Endometrial microvascular endothelial cells (primary cell): ENCODE measurements around the gene RPS24. TPM values are rescaled to one million over a fixed set of nuclear protein-coding genes. Genes with fewer than 3 reads are reported as not detected.
"Not testable (repeated sequence)": the region's sequence is repeated elsewhere in the genome, so short reads cannot be mapped to it uniquely, and the experiment has no call there.

Source experiments
- in situ Hi-C: cut with HindIII; loops from 2 replicates; pipeline ENCODE4 v1.10.0; 2017; ENCODE audit warnings: low sequenced_read_pairs, low pct_unique_long_range_greater_than_20kb; ENCODE audit errors: inconsistent ontology term
- total RNA-seq: library from RNA; depleted of rRNA; stranded (reverse); fragments of >200 nt; gene quantifications from one replicate; pipeline ENCODE4 v1.2.3, GENCODE V29; 2015; ENCODE audit errors: inconsistent ontology term

The RPS24 gene
- total RNA-seq, 1 donor from 2014 or later = 1,858 TPM

- in situ Hi-C loops = loop anchor here (10.0 to 25.0 kb wide), 4 partner anchors 268 to 1200 kb away; no protein-coding TSS in a partner anchor
These were observed 11.0 kb downstream of the RPS24 start for GRCh38 chr10:78044699-78045098.

- in situ Hi-C loops = loop anchor here (10.0 to 25.0 kb wide), 4 partner anchors 267 to 1200 kb away; no protein-coding TSS in a partner anchor
These were observed 11.6 kb downstream of the RPS24 start for GRCh38 chr10:78045237-78045636.

- in situ Hi-C loops = loop anchor here (10.0 to 25.0 kb wide), 4 partner anchors 266 to 1199 kb away; no protein-coding TSS in a partner anchor
These were observed 12.2 kb downstream of the RPS24 start for GRCh38 chr10:78045856-78046255.

DNA sequence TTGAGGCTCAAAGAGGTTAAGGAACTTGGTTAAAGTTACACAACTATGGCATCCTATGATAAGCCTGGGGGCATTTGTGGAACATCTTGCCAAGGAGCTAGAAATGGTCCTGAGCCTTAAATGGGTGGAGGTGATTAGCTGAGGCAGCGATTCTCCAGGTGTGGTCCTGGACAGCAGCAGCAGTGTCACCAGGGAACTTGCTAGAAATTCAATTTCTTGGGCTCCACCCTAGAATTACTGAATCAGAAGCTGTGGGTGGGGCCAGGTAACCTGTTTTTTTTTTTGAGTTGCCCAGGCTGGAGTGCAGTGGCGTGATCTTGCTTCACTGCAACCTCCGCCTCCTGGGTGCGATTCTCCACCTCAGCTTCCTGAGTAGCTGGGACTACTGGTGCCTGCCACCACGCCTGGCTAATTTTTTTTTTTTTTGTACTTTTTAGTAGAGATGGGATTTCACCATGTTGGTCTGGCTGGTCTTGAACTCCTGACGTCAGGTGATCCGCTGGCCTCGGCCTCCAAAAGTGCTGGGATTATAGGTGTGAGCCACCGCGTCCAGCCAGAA lies 13.1 kb downstream of the RPS24 start:
- in situ Hi-C loops = loop anchor here (10.0 to 25.0 kb wide), 4 partner anchors 266 to 1198 kb away; no protein-coding TSS in a partner anchor

GRCh38 chr10:78047314-78047891 lies 13.7 kb downstream of the RPS24 start:
- in situ Hi-C loops = loop anchor here (10.0 to 25.0 kb wide), 4 partner anchors 265 to 1197 kb away; no protein-coding TSS in a partner anchor

DNA sequence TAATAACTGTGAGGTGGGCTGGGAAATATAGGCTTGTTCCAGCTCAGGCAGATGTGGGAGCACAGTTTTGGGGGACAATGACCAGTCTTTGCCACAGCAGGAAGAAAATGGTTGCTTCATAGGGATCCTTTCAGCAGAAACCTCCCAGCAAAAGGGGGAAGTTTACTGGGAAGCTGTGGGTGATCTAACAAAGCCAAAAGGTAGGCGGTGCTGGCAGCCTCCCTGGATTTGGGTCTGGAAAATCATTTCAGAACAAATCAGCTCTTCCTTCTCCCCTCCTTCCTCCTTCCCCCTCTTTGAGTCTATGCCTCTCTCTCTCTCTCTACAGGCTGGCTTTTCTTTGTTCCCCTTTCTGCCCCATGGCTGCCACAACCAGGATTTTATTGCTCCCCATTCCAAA lies 16.2 kb downstream of the RPS24 start:
- in situ Hi-C loops = loop anchor here (10.0 to 25.0 kb wide), 4 partner anchors 262 to 1195 kb away; no protein-coding TSS in a partner anchor

GRCh38 chr10:78053211-78053868 lies 19.7 kb downstream of the RPS24 start:
- in situ Hi-C loops = no loop called here

DNA sequence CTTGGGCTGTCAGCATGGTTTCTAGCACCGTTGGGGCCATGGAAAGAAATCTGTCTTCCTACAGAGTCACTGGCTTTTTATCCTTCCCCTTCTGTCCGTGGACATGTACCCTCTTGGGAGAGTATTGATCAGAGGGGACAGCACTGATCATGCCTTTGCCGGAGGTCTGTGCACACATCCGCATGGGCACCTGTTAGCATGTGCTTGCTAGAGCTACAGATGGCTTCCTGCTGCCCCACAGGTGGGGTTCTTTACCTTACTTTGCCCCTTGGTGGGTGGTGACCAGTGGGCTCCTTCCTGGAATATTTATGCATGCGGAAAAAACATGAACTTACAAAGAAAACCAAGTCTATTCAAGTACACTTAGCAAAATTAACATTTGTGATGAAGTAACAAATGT lies 24.9 kb downstream of the RPS24 start:
- in situ Hi-C loops = no loop called here

- in situ Hi-C loops = no loop called here
These were observed 26.4 kb downstream of the RPS24 start for GRCh38 chr10:78059906-78060702.

GRCh38 chr10:78062296-78062695 lies 28.6 kb downstream of the RPS24 start:
- in situ Hi-C loops = no loop called here

GRCh38 chr10:78063236-78063635 lies 29.6 kb downstream of the RPS24 start:
- in situ Hi-C loops = no loop called here

GRCh38 chr10:78064919-78065318 lies 31.3 kb downstream of the RPS24 start:
- in situ Hi-C loops = not testable (repeated sequence)

- in situ Hi-C loops = no loop called here
These were observed 31.9 kb downstream of the RPS24 start for GRCh38 chr10:78065611-78066010.

DNA sequence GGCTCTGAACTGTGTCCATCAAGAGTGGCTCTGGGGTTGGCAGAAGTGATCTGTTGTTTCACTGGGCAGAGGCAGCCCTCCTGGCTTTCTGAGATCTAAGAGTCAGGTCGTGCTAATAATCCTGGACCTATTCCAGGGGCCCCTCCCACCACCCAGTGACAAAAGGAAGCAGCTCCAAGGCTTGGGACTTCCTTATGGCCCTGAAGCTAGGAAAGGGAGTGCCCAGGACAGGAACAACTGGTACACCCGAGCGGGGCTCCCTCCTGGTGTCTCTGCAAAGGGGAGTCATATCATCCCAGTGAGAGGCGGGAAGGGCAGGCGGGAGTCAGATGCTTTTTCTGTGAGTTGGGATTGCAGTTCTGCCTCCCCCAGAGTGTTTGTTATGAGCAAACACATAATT lies 32.3 kb downstream of the RPS24 start:
- in situ Hi-C loops = no loop called here

DNA sequence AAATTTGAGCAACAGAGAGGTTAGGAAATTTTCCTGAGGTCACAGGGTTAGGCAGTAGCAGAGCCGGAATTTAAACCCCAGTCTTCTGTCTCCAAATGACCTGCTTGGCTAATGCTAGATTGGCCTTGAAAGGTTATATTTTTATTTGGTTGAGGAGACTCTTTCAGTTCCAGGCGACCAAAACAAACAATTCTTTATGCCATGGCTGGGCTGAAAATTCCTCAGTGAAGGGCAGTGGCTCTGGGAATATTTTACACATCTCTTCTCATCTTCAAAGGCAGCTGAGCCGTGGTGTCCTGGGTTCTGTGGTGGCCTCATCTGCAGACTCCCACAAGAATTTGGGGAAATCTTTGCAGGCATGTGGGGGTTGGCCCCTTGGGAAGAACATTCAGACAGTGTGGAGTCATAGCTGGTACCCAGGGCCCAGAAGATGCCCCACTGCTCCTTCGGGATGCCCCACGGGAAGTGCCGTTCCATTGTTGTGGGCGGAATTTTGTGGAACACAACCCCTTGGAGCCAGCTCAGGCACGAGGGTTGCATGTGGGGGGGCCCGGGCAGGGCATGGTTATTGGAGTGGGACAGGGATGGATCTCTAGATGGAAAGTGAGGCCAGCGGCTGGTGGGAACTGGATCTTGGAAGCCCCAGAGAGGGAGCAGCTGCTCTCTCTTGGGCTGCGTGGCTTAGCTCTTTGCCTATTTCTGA lies 33.2 kb downstream of the RPS24 start:
- in situ Hi-C loops = no loop called here

DNA sequence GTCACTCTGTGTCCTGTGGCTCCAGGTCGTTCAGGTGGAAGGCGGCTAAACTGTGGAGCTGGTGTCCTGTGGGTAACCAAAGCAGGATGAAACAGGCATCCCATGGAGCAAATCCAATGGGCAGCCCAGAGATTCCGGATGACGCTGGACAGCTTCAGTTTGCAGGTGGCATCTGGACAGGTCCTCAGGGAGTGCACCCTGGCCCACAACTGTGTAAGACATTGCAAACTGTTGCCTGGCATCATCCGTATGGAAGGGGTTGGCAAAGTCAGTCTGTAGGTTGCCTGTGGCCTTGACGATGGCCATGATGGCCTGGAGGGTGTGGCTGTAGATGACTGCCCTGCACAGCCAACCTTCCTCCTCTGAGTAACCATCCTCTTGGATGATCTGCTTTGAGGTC lies 35.5 kb downstream of the RPS24 start:
- in situ Hi-C loops = no loop called here

GRCh38 chr10:78070064-78070463 lies 36.4 kb downstream of the RPS24 start:
- in situ Hi-C loops = not testable (repeated sequence)

GRCh38 chr10:78070726-78071125 lies 37.1 kb downstream of the RPS24 start:
- in situ Hi-C loops = no loop called here
